Activated CD4-positive, CD25-positive, alpha-beta regulatory T cell (primary cell): ENCODE measurements around the gene INO80B.
A peak's percentile ranks its signal among the peaks of the same experiment; 100 is the strongest.
"Not testable (repeated sequence)": the region's sequence is repeated elsewhere in the genome, so short reads cannot be mapped to it uniquely, and the experiment has no call there.

Source experiments
- DNase-seq, 4 experiments: peaks; one replicate each; lab custom pipeline; 2025; lab: John Stamatoyannopoulos, UW

The INO80B gene

DNA sequence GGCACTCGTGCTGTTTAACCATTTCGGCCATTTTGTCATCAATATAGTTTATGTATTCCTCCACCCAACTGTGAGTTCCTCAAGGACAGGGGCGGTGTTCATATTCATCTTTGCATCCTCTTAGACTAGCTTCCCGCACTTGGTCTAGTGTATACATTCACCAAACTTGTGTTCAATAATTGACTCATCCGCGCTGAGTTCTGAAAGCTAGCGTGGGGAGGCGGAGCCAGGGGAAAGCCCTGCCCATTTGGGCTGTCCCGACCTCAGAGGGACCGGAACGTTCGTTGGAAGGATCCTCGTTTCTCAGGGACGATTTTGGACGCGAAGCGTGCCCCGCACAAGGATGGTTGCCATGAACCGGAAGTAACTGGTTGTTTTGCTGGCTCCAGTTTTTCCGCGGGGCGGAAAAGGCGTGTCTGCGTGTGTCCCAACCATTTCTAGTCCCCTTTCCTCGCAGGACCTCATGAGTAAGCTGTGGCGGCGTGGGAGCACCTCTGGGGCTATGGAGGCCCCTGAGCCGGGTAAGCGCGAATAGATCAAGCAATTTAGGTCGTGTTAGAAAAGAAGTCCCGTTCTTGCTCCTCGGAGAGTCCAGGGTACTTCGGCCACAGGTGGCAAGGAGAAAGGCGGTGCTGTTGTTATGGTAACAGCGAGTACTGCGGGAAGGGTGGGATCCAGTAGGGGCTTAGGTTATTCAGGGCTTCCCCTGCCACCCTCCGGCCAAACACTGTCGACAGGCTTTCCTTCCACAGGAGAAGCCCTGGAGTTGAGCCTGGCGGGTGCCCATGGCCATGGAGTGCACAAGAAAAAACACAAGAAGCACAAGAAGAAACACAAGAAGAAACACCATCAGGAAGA, at the start of gene INO80B:
Gene INO80B (plus strand): TSS at position 434 of the 858 bp plus-strand sequence. CDS start 30 bp downstream, at position 464.
- peak; percentile 88 to 93 (median 91) for DNase-seq

GRCh38 chr2:74406035-74406434, 48.9 kb upstream of the INO80B start:
- DNase-seq = no peak

DNA sequence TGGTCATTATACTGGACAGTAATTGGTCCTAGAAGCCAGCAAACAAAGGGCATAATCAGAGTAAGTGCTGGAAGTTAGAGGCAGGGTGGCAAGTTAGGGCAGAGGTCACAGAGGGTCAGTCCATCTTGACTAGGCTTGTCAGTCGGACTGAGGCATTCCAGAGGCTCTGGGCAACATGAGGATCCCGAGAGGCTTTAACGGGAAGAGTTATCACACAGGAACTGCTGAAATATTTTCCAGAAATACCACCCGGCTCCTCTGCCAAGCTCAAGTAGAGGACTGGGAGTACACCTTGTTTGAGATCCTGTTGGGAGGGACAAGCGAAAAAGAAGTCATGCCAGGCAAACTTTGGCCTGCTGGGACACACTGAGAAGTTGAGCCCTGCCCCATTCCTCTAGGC, 47.2 kb upstream of the INO80B start:
- no peak for DNase-seq

- no peak for DNase-seq
These were observed 41.7 kb upstream of the INO80B start for GRCh38 chr2:74413001-74413698.

DNA sequence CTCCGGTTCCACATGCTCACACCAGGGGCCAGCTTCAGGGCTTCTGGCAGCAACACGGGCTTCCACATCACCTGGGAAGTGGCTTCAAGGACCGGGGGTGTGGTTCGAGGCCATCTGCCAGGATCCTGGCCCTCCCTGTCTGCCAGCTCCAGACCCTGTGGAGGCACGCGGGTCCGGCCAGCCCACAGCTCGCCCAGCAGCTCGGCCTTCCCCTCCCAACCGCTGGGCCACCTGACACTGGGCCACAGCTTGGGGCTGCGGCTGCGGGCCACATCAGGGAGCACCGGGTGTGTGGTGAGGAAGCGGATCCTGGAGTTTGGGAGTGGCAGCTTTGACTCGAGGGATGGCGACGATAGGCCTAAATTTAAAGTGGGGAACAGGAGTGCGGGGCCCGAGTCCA, 40.4 kb upstream of the INO80B start:
- DNase-seq = no peak

DNA sequence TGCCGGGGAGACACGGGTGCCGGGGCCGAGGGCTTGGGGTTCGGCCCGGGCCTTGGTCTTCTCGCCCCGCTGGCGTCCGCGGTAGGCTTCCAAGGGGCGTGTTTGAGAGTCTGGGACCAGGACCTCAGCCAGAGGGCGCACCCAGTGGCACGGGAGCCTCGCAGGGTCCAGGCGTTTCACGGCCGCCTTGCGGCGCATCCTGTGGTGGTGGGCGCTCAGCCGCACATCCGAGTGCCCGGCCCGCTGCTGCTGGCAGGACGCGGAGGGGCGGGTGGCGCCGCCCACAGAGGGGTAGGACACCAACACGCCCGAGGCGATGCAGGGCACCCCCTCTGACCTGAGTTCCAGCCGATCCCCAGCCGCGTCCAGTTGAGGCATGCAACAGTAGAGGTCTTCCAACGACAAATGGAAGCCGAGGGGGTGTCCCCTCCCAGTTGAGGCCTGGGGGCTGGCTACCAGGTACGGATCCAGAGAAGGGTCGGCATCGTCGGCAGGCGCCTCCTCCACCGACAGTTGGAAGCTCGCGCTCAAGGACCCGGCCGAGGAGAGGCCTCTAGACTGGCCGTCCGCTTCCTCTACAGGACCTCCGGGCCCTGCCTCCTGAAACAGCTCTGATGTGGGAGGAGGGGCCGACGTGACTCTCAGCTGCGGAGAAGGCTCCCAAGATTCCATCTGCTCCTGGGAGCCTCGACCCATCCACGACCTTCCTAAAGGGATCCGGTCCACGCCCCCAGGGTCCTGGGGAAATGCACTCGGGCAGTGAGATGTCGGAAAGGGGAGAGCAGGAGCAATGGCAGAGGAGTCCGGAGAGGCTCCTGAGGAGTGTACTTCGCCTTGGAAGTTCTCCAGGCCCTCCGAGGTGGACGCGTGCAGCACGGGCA, 39.8 kb upstream of the INO80B start:
- DNase-seq = no peak

DNA sequence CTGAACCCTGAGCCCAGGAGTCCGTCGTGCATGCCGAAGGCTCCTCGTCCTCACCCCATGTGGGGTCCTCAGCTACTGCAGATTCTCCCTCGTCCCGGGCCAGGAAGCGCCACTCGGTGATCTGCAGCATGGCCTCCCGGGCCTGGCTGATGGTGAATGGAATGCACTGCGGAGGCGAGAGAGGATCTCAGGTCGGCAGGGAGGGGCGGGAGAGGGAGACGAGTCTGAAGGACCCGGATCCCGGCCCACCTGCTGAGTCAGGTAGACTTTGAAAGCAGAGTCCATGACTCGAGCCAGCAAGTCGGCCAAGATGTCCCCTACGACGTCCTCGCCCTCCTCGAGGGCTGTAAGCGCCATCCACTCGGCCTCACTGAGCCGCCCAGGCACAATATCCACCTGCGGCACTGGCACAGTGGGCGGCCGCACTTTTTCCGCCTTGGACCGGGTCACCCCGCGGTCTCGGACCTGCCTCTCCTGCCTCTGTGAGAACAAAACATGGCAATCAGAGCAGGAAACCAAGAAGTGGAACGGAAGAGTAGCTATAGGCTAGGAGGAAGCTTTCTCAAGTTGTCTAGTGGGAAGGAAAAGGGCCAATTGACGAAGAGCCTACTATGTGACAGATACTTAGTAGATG, 39.0 kb upstream of the INO80B start:
- DNase-seq = no peak

GRCh38 chr2:74416778-74417177, 38.1 kb upstream of the INO80B start:
- DNase-seq = no peak

DNA sequence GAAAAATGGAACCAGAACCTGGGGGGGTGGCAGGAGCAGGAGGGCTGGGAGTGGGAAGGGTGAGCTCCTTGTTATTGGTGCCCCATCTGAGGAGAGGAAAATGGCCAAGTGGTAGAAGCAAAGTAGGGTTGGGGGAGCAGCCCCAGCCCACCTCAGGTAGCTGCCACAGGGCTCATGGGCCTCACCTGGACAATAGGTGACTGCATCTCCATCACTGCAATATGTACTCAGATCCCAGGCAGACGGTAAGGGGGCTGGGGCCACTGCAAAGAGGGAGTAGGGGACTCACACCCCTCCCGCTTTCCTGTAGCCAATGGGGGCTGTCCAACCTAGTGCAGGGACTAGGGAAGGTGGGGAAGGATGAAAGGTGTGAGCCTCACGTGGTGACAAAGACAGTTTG, 37.7 kb upstream of the INO80B start:
- no peak for DNase-seq

DNA sequence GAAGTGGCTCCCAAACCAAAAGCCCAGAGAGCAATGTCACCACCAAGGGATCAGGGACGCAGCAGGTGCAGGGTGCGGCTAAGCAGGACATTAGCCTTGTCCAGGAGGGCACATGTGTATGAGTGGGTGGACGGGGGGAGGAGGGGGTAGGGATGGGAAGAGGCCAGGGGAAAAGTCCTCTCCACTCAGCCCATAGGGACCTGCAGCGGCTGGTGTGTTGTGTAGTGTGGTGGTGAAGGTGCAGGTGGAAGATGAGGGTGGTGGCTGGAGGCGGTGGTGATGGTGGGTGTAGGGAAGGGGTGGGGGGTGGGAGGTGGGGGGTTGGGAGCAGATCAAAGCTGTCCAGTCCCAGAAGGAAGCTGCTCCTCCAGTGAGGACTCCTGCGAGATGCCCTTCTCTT, 37.1 kb upstream of the INO80B start:
- no peak for DNase-seq

- DNase-seq = no peak
These were observed 36.6 kb upstream of the INO80B start for GRCh38 chr2:74418312-74418711.

- DNase-seq = no peak
These were observed 35.5 kb upstream of the INO80B start for GRCh38 chr2:74419345-74419744.

DNA sequence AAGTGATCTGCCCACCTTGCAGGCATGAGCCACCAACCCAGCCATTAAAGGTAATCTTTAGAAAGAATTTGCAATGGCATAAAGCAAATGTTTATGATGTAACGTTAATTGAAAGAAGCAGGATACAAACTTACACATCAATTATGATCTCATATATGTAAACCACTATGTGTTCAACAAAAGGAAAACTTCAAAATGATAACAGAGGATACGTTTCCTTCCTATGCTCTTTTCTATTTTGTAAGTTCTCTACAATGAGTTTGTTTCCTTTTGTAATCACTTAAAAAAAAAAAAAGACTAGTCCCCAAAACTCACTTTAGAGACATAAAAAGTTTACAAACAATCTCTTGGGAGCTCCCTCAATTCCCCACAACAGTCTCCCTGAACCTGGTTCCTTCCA, 34.9 kb upstream of the INO80B start:
- no peak for DNase-seq

DNA sequence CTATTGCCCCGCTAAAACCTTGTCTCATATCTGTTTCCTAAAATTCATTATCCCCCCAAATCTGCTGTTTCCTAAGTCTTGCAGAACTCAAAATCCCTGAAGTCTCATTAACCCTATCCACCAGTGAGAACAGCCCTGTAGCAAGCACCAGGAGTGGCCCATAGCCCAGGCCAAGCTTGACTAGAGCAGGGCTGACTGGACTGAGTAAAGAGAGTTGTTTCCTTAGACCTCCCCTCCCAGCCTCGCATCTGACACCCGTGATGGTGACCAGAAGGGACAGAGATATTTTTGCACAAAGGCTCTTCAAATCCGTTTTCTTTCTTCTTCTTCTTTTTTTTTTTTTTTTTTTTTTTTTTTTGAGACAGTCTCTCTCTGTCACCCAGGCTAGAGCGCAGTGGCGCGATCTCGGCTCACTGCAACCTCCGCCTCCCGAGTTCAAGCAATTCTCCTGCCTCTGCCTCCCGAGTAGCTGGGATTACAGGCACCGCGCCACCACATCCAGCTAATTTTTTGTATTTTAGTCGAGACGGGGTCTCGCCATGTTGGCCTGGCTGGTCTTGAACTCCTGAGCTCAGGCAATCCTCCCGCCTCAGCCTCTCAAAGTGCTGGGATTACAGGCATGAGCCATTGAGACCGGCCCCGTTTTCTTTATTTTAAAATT, 34.3 kb upstream of the INO80B start:
- DNase-seq = not testable (repeated sequence)

- DNase-seq = peak; percentile 83 to 96 (median 90)
These were observed 33.5 kb upstream of the INO80B start, which contains the start of the genes C2orf81 and WDR54 for GRCh38 chr2:74421221-74421870. C2orf81 (minus strand) TSS chr2:74421619; CDS start chr2:74421560, 59 bp downstream. WDR54 (plus strand) TSS chr2:74421730; CDS start chr2:74422154, 424 bp downstream.

DNA sequence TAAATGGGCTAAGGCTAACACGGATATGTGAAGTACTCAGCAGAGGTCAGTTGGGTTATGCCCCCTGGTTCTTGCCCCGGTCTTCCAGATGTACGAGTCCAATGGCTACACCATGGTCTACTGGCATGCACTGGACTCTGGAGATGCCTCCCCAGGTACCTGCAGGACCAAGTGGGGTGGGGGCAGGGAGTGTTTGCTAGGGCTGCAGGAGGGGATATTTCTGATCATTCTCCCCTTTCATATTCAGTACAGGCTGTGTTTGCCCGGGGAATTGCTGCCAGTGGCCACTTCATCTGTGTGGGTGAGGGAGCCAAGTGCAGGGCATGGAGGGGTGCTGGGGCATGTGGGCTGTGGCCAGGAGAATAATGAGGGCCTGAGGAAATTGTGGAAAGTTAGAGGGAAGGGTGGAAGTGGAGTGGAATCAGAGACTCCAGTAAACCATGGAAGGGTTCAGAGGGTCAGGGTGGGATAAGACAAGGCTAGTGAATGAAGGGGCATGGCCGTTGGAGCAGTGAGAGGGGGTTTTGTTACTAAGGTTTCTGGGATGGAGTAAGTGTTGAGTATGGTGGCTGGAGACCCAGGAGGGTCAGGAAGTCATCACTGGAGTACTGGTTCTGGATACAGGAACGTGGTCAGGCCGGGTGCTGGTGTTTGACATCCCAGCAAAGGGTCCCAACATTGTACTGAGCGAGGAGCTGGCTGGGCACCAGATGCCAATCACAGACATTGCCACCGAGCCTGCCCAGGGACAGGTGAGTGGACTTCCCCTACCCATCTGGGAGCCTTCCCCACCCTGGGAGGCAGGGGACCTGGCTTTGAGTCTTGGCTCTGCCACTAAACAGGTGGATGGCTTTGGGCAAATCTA, 31.4 kb upstream of the INO80B start:
- DNase-seq = no peak

DNA sequence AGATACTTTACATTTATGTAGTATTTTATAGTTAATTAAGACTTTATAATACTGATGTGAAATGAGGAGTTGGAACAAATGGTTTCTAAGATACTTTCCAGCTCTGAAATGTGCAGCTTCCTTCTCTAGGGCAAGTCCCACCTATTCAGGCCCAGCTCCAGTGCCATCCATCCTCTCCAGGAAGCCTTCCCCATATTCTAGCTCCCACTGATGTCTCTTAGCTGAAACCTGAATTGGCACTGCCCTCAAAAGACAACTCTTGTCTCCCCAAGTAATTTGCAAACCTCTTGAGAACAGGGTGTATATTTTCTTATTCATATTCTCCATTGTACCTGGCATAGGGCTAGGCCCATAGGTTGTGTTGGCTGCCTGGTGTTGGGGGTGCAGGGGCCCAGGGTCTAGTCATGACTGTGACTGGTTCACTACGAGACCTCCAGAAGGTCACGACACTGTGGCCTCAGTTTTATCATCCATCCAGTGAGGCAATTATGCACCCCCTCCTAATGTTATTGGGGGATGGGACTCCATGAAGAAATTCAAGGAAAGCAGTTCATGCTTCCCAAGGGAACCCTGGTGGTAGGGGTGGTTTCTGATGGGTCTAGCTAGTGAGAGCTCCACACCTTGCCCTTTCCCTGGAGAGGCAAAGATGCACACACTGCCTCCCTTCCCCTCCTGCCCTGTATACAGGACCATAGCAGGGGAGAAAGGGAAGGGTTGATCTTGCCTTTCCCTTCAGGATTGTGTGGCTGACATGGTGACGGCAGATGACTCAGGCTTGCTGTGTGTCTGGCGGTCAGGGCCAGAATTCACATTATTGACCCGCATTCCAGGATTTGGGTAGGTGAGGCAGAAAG, 30.5 kb upstream of the INO80B start:
- no peak for DNase-seq

DNA sequence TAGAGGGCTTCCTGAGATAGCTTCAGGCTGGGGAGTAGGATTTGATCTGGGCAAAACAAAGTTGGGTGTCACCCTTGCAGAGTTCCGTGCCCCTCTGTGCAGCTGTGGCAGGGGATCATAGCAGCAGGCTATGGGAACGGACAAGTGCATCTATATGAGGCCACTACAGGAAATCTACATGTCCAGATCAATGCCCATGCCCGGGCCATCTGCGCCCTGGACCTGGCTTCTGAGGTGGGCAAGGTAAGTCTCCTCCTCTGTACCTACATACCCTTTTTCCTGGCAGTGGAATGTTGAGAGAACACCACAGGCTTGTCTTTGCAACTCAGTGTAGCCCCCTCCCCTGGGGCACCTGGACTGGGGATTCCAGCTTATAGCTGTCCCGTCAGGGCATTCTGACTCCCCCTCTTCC, 29.9 kb upstream of the INO80B start:
- no peak for DNase-seq

DNA sequence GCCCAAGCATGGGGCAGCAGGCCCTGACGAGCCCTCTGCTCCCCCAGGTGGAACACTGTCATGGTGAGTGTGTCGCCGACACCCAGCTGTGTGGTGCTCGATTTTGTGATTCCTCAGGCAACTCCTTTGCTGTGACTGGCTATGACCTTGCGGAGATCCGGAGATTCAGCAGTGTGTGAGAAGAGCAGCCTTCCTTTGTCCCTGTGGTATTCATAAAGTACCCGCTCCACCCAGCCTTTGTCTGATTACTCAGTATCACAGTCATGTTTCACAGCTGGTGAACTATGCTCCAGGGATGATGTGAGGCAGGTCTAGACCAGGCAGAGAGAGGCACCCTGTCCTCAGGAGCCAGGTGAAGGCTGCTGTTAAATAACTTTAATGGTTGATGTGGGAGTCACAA, 29.4 kb upstream of the INO80B start:
- DNase-seq = no peak
